SK-N-SH (cell line): Measurements from ENCODE around the gene NCAM2. TPM values are rescaled to one million over a fixed set of nuclear protein-coding genes. Genes with fewer than 3 reads are reported as not detected.

ENCODE experiments used
- CTCF ChIA-PET: fragments of 300-600, 350-600 bp; formaldehyde crosslinking; extraction: SDS; loops from one replicate; lab custom pipeline; 2021; lab: Yijun Ruan, JAX
- POLR2A ChIA-PET: fragments of 350-600 bp; sonication (Branson Sonifier 250); formaldehyde crosslinking; extraction: SDS; loops from one replicate; lab custom pipeline; 2020; ENCODE audit warnings: antibody characterized with exemption, inconsistent platforms; lab: Yijun Ruan, JAX
- DNase-seq: peaks from one replicate; pipeline ENCODE4 v3.0.0; 2012
- H2AFZ ChIP-seq: fragments of 200-600 bp; sonication (generic); 2 replicates; pipeline ENCODE4 v1.8.1; 2016; ENCODE audit warnings: antibody characterized with exemption, mild to moderate bottlenecking, low read depth
- H3F3A ChIP-seq: fragments of 200-600 bp; sonication (generic); replicated peaks from 2 replicates; pipeline ENCODE3; 2016; ENCODE audit warnings: antibody characterized with exemption, mild to moderate bottlenecking; ENCODE audit not compliant: insufficient read depth
- H3K27ac ChIP-seq, 2 experiments: fragments of 200-500 bp in 1 of 2; fragments of 200-600 bp in 1 of 2; sonication (Bioruptor generic) in 1 of 2; sonication (generic), shearing (Covaris generic) in 1 of 2; 2 replicates each; pipeline versions ENCODE4 v1.5.1 to v1.6.1; 2014 to 2016; ENCODE audit warnings: low read depth in 2 of 2, inconsistent platforms in 1 of 2, low read length in 1 of 2, mild to moderate bottlenecking in 1 of 2, mixed read lengths in 1 of 2
- H3K27me3 ChIP-seq: fragments of 200-600 bp; sonication (generic), shearing (Covaris generic); 2 replicates; pipeline ENCODE4 v1.6.1; 2016; ENCODE audit warnings: mixed run types; ENCODE audit not compliant: insufficient read depth
- H3K36me3 ChIP-seq, 2 experiments: fragments of 200-500 bp in 1 of 2; fragments of 200-600 bp in 1 of 2; sonication (Bioruptor generic) in 1 of 2; sonication (generic) in 1 of 2; replicated peaks in 1 of 2; 2 replicates each; pipeline versions ENCODE3 to v1.5.1; 2014 to 2016; ENCODE audit warnings: low read length in 1 of 2, mild to moderate bottlenecking in 1 of 2; ENCODE audit not compliant: insufficient read depth in 2 of 2, control insufficient read depth in 1 of 2
- H3K4me1 ChIP-seq, 2 experiments: fragments of 200-500 bp in 1 of 2; fragments of 200-600 bp in 1 of 2; sonication (Bioruptor generic) in 1 of 2; sonication (generic), shearing (Covaris generic) in 1 of 2; 2 replicates each; pipeline versions ENCODE4 v1.5.1 to v1.6.1; 2014 to 2016; ENCODE audit warnings: low read depth in 1 of 2, low read length in 1 of 2, mixed run types in 1 of 2; ENCODE audit not compliant: insufficient read depth in 2 of 2, control insufficient read depth in 1 of 2
- H3K4me2 ChIP-seq: fragments of 200-600 bp; sonication (generic), shearing (Covaris generic); 2 replicates; pipeline ENCODE4 v1.6.1; 2017; ENCODE audit warnings: mixed run types
- H3K4me3 ChIP-seq, 2 experiments: fragments of 200-500 bp in 1 of 2; fragments of 200-600 bp in 1 of 2; sonication (Bioruptor generic) in 1 of 2; sonication (generic), shearing (Covaris generic) in 1 of 2; 2 replicates each; pipeline versions ENCODE4 v1.5.1 to v1.8.1; 2014 to 2016; ENCODE audit warnings: low read depth in 2 of 2, inconsistent platforms in 1 of 2, low read length in 1 of 2, mild to moderate bottlenecking in 1 of 2, mixed read lengths in 1 of 2, moderate library complexity in 1 of 2
- H3K79me2 ChIP-seq: fragments of 200-600 bp; sonication (generic); 2 replicates; pipeline ENCODE4 v1.8.1; 2017; ENCODE audit warnings: mild to moderate bottlenecking; ENCODE audit not compliant: insufficient read depth
- H3K9ac ChIP-seq: fragments of 200-600 bp; sonication (generic); 2 replicates; pipeline ENCODE4 v1.6.1; 2017; ENCODE audit warnings: mixed run types
- H3K9me2 ChIP-seq: fragments of 200-600 bp; sonication (generic); 2 replicates; pipeline ENCODE4 v1.6.1; 2017; ENCODE audit warnings: mixed run types
- H3K9me3 ChIP-seq: fragments of 200-600 bp; sonication (generic); 2 replicates; pipeline ENCODE4 v1.6.1; 2017; ENCODE audit warnings: mixed run types, mild to moderate bottlenecking, moderate library complexity
- H4K20me1 ChIP-seq: fragments of 200-600 bp; sonication (generic); 2 replicates; pipeline ENCODE4 v1.6.1; 2017; ENCODE audit warnings: mild to moderate bottlenecking, mixed run types; ENCODE audit not compliant: insufficient read depth
- CTCF ChIP-seq: fragments of 200-600 bp; sonication (generic); IDR thresholded peaks from 2 replicates; pipeline ENCODE4 v1.6.1; 2017; ENCODE audit warnings: antibody characterized with exemption, mild to moderate bottlenecking, moderate library complexity
- ELF1 ChIP-seq: IDR thresholded peaks from 2 replicates; pipeline ENCODE4 v1.4.0; 2012
- EP300 ChIP-seq, 2 experiments: IDR thresholded peaks; 2 replicates each; pipeline versions ENCODE4 v1.4.0 to v1.6.1; 2012; ENCODE audit warnings: borderline replicate concordance in 1 of 2, low read depth in 1 of 2, low read length in 1 of 2
- GABPA ChIP-seq: IDR thresholded peaks from 2 replicates; pipeline ENCODE4 v1.4.0; 2012; ENCODE audit warnings: low read depth, mild to moderate bottlenecking
- GATA2 ChIP-seq: sonication (generic); formaldehyde crosslinking; IDR thresholded peaks from 2 replicates; pipeline ENCODE4 v1.5.0; 2020; ENCODE audit warnings: mild to moderate bottlenecking, missing genetic modification reagents
- JUND ChIP-seq: IDR thresholded peaks from 2 replicates; pipeline ENCODE4 v1.4.0; 2012
- MAX ChIP-seq: IDR thresholded peaks from 2 replicates; pipeline ENCODE4 v1.4.0; 2012; ENCODE audit warnings: low read depth
- MXI1 ChIP-seq: IDR thresholded peaks from 2 replicates; pipeline ENCODE4 v1.6.1; 2012; ENCODE audit warnings: mild to moderate bottlenecking, low read depth, low read length, improper control_type of control experiment
- NRF1 ChIP-seq: IDR thresholded peaks from 2 replicates; pipeline ENCODE4 v1.6.1; 2012; ENCODE audit warnings: low read depth, mild to moderate bottlenecking, low read length
- REST ChIP-seq: IDR thresholded peaks from 2 replicates; pipeline ENCODE4 v1.6.1; 2012; ENCODE audit warnings: mild to moderate bottlenecking, low read depth, low read length, moderate library complexity
- RFX5 ChIP-seq: IDR thresholded peaks from 2 replicates; pipeline ENCODE4 v1.6.1; 2012; ENCODE audit warnings: mild to moderate bottlenecking, improper control_type of control experiment, low read length
- RXRA ChIP-seq: IDR thresholded peaks from 2 replicates; pipeline ENCODE4 v1.4.0; 2012; ENCODE audit warnings: low read depth, mild to moderate bottlenecking, borderline replicate concordance
- SIN3A ChIP-seq: IDR thresholded peaks from 2 replicates; pipeline ENCODE4 v1.6.1; 2012; ENCODE audit warnings: low read depth, mild to moderate bottlenecking, low read length, moderate library complexity, borderline replicate concordance
- SMC3 ChIP-seq: IDR thresholded peaks from 2 replicates; pipeline ENCODE4 v1.6.1; 2012; ENCODE audit warnings: low read depth, low read length, improper control_type of control experiment
- TCF12 ChIP-seq: IDR thresholded peaks from 2 replicates; pipeline ENCODE4 v1.4.0; 2012
- USF2 ChIP-seq: fragments of 150-350 bp; IDR thresholded peaks from 2 replicates; pipeline ENCODE4 v1.6.1; 2017; ENCODE audit warnings: antibody characterized with exemption, low read length, low read depth, borderline replicate concordance
- YY1 ChIP-seq: IDR thresholded peaks from 2 replicates; pipeline ENCODE4 v1.4.0; 2012; ENCODE audit warnings: low read depth, mild to moderate bottlenecking
- ZBTB33 ChIP-seq: IDR thresholded peaks from 2 replicates; pipeline ENCODE4 v1.4.0; 2012; ENCODE audit warnings: low read depth, borderline replicate concordance
- WGBS: methylation state at CpG from one replicate; pipeline ENCODE4 v1.1.6; 2017; ENCODE audit warnings: low lambda C conversion rate; 5-methylcytosine and 5-hydroxymethylcytosine counted together
- polyA plus RNA-seq, 3 experiments: library from polyadenylated mRNA; depleted of rRNA; stranded (reverse); fragments of >200 nt; gene quantifications; 2 replicates each; pipeline ENCODE4 v1.2.3, GENCODE V29; 2012

Gene NCAM2
- polyA plus RNA-seq, 1 of the 3 experiments (the other 2 are of a cell fraction): 2.1 TPM

GRCh38 chr21:21151231-21151630, 153.0 kb downstream of the NCAM2 start:
- Histone ChIP-seq H2AFZ (no peak overlapping the region; the same call in 1 of the 2 replicates), H3K27me3 (no peaks in the 10 kb centered on the region), H3K27ac (no peak overlapping the region), H3K4me1 (no peaks in the 10 kb centered on the region; a peak in 1 of 4 replicates), H3K4me2 (no peak overlapping the region), H3F3A (peaks cover 5% of the 10 kb centered on the region), H3K9me3 (no peaks in the 10 kb centered on the region), H3K9ac (no peak overlapping the region), H4K20me1 (no peaks in the 10 kb centered on the region), H3K4me3 (no peak overlapping the region), H3K79me2 (no peaks in the 10 kb centered on the region), H3K36me3 (no peaks in the 10 kb centered on the region), H3K9me2 (no peaks in the 10 kb centered on the region)
- TF ChIP-seq SIN3A: no peak
- no peak for TF ChIP-seq TCF12
- TF ChIP-seq NRF1: no peak
- TF ChIP-seq YY1: no peak
- no peak for TF ChIP-seq RXRA
- TF ChIP-seq EP300 (IDR thresholded peaks at IDR 0.05; ENCODE audit: borderline replicate concordance in 1 of 2, low read depth in 1 of 2, low read length in 1 of 2): no peak
- TF ChIP-seq MXI1: no peak
- TF ChIP-seq JUND: no peak
- TF ChIP-seq GABPA: no peak
- TF ChIP-seq ZBTB33: no peak
- no peak for TF ChIP-seq SMC3
- TF ChIP-seq ELF1: no peak
- TF ChIP-seq CTCF: no peak
- no peak for TF ChIP-seq GATA2
- TF ChIP-seq RFX5: no peak
- TF ChIP-seq USF2: no peak
- TF ChIP-seq REST: no peak
- no peak for TF ChIP-seq MAX
- no peak for DNase-seq
- POLR2A ChIA-PET: no interaction called here
- CTCF ChIA-PET: no interaction called here
- WGBS: 75% methylated on average over 3 of the region's 3 CpGs
